HG02571 (cell line): ENCODE data around the gene CAMK2G.
A peak's percentile ranks its signal among the peaks of the same experiment; 100 is the strongest.
"Not testable (repeated sequence)": the region's sequence is repeated elsewhere in the genome, so short reads cannot be mapped to it uniquely, and the experiment has no call there.

Experiments
- ATAC-seq: cut with Tn5 transposase; IDR thresholded peaks from one replicate; pipeline ENCODE4 v1.9.1; 2021; ENCODE audit warnings: mild to moderate bottlenecking, moderate library complexity; ENCODE audit not compliant: unreplicated experiment

Gene CAMK2G

GRCh38 chr10:73874267-73875138 lies at the start of gene CAMK2G:
CAMK2G (minus strand) TSS chr10:73874555; CDS start chr10:73874461, 94 bp downstream.
- ATAC-seq, result peak; percentile 77

- ATAC-seq, result no peak
These were observed 48.4 kb upstream of the CAMK2G start for GRCh38 chr10:73922864-73923133.

- ATAC-seq, result no peak
These were observed 47.9 kb upstream of the CAMK2G start for GRCh38 chr10:73922007-73922863.

- ATAC-seq, result no peak
These were observed 45.7 kb upstream of the CAMK2G start for GRCh38 chr10:73920089-73920488.

- not testable (repeated sequence) for ATAC-seq
These were observed 45.1 kb upstream of the CAMK2G start for GRCh38 chr10:73919481-73919880.

- no peak for ATAC-seq
These were observed 43.4 kb upstream of the CAMK2G start for GRCh38 chr10:73917566-73918305.

- no peak for ATAC-seq
These were observed 42.6 kb upstream of the CAMK2G start for GRCh38 chr10:73916761-73917470.

- no peak for ATAC-seq
These were observed 41.0 kb upstream of the CAMK2G start for GRCh38 chr10:73915206-73915851.

- no peak for ATAC-seq
These were observed 39.7 kb upstream of the CAMK2G start for GRCh38 chr10:73914036-73914435.

GRCh38 chr10:73911553-73912004 lies 37.2 kb upstream of the CAMK2G start:
- ATAC-seq, result no peak

- ATAC-seq, result no peak
These were observed 36.6 kb upstream of the CAMK2G start, which contains the start of gene PLAU for GRCh38 chr10:73910764-73911552. PLAU (plus strand) TSS chr10:73911132; CDS start chr10:73911556, 424 bp downstream.

- no peak for ATAC-seq
These were observed 36.0 kb upstream of the CAMK2G start for GRCh38 chr10:73910401-73910763.

GRCh38 chr10:73909540-73910115 lies 35.3 kb upstream of the CAMK2G start:
- no peak for ATAC-seq

GRCh38 chr10:73908853-73909539 lies 34.6 kb upstream of the CAMK2G start:
- no peak for ATAC-seq

GRCh38 chr10:73907841-73908517 lies 33.6 kb upstream of the CAMK2G start:
- no peak for ATAC-seq

- no peak for ATAC-seq
These were observed 32.4 kb upstream of the CAMK2G start for GRCh38 chr10:73906524-73907447.
